OCI-LY1 (cell line): ENCODE data around the gene CYP2S1.

ENCODE experiments used
- EZH2 ChIP-seq: fragments of 200-600 bp; sonication (generic), shearing (Covaris generic); IDR thresholded peaks from 2 replicates; pipeline ENCODE4 v1.8.0; 2017; ENCODE audit warnings: borderline replicate concordance, mixed run types, mild to moderate bottlenecking, antibody characterized with exemption, low read length, moderate library complexity, mixed read lengths
- TF ChIP-seq, protein P1 (sequence below): fragments of 200-600 bp; sonication (generic), shearing (Covaris generic); IDR thresholded peaks from 2 replicates; pipeline ENCODE4 v1.5.1; 2017; ENCODE audit warnings: mild to moderate bottlenecking, antibody characterized with exemption, low read length, moderate library complexity, mixed read lengths

DNA sequence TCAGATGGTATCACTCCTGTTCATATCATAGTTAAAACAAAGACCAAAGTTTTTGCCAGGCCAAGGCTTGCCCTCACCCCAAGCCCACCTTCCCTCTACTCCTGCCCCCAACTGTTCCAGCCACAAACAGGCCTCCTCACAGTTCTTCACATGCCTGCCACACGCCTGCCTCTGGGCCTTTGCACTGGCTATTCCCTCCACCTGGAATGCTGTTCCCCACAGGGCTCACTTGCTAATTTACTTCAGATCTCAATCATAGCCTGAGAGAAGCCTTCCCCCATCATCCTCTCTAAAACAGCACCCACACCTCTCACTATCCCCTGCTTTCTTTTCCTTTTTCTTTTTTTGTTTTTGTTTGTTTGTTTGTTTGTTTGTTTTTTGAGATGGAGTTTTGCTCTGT is 21.1 kb downstream of the CYP2S1 start:
- TF ChIP-seq, protein P1, sequence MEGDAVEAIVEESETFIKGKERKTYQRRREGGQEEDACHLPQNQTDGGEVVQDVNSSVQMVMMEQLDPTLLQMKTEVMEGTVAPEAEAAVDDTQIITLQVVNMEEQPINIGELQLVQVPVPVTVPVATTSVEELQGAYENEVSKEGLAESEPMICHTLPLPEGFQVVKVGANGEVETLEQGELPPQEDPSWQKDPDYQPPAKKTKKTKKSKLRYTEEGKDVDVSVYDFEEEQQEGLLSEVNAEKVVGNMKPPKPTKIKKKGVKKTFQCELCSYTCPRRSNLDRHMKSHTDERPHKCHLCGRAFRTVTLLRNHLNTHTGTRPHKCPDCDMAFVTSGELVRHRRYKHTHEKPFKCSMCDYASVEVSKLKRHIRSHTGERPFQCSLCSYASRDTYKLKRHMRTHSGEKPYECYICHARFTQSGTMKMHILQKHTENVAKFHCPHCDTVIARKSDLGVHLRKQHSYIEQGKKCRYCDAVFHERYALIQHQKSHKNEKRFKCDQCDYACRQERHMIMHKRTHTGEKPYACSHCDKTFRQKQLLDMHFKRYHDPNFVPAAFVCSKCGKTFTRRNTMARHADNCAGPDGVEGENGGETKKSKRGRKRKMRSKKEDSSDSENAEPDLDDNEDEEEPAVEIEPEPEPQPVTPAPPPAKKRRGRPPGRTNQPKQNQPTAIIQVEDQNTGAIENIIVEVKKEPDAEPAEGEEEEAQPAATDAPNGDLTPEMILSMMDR = no peak
- TF ChIP-seq EZH2 = no peak
